Transverse colon (tissue), 4 donors: Measurements from ENCODE around the gene TPRG1L.

Experiments used
- CTCF ChIP-seq, 5 experiments: fragments of 200-600 bp in 3 of 5; fragments of 450-650 bp in 2 of 5; sonication (generic) in 3 of 5; IDR thresholded peaks; 1 replicate in 2 of 5; 2 replicates in 3 of 5; pipeline ENCODE4 v1.5.1; 2016 to 2017; ENCODE audit warnings: antibody characterized with exemption in 5 of 5, inconsistent platforms in 3 of 5, mild to moderate bottlenecking in 2 of 5, moderate library complexity in 1 of 5
- POLR2A ChIP-seq: fragments of 450-650 bp; IDR thresholded peaks from one replicate; pipeline ENCODE4 v1.6.1; 2016; ENCODE audit warnings: antibody characterized with exemption, mild to moderate bottlenecking, moderate library complexity
- POLR2AphosphoS5 ChIP-seq, 3 donors: sonication (generic); formaldehyde crosslinking; IDR thresholded peaks; one replicate each; pipeline ENCODE4 v1.6.1; 2016; ENCODE audit warnings: antibody characterized with exemption in 3 of 3

DNA sequence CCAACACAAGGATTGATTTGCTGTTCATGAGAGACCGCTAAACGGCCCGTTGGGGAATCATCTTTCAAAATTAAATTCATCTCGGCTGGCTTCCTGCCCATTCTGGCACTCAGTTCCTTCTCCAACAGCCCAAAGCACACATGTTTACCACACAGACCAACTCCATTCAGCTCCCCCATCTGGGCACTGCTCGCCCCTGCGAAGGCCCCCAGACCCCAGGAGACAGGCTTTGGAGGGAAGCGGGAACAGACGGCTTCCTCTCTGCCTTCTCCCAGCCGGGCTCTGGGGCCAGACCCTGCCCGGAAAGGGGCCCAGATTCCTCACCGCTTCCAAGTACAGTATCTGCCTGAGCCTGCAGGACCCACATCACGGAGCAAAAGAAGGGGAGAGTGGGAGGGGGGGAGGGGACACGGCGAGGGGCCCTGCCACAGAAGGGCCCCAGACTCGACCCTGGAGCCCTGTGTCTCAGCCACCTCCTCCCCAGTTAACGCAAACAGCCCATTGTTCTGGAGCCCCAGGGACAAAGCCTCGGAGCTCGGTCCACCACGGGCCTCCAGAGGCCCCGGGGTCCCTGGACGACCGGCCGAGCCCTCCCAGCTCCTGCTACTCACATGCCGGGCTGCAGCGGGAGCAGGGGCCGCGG, 14.2 kb upstream of the TPRG1L start:
- no peak for TF ChIP-seq CTCF (IDR thresholded peaks at IDR 0.05)
- no peak for TF ChIP-seq POLR2A
- TF ChIP-seq POLR2AphosphoS5 (IDR thresholded peaks at IDR 0.05): no peak
